ENCODE data around the gene HNRNPH1.
"Not testable (repeated sequence)": the region's sequence is repeated elsewhere in the genome, so short reads cannot be mapped to it uniquely, and the experiment has no call there.

DNA sequence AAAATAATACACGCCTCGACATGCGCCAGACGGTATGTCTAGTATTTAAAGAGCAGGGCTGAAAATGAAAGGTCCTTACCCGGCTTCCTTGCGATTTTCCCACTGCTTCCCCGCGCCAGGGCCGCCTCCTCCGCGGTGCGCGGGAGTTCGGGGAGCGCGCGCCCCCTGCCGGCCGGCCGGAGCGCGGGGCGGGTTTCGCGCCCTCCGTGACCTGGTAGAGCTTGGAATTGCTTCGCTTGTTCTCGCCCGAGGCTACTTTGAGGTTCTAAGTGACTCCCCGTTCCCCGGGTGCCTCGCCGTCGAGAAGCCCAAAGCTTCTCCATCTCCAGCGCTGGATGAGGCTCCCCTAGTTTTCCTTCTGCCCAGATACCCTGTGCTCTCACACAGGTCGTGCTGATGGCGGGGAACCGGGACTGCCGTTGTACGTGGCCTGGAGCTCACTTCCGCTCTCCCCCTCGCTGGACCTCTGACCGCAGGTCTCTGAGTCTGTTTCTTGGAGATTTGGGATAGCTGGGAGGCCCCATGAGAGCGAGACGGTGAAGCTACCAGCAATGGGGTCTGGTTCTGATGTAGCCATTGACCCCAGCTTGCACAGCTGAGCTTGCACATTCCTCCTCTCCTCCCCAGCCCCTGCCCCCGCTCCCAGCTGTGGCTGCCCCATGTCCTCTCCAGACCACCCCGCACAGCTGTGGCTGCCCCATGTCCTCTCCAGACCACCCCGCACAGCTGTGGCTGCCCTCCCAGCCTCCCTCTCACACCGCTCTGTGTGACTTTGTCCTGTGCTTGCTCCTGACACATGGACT, 11.1 kb upstream of the HNRNPH1 start:
- not testable (repeated sequence) for TF ChIP-seq SP1, HNF4G, JUND (IDR thresholded peaks at IDR 0.05)
- TF ChIP-seq, protein P1, sequence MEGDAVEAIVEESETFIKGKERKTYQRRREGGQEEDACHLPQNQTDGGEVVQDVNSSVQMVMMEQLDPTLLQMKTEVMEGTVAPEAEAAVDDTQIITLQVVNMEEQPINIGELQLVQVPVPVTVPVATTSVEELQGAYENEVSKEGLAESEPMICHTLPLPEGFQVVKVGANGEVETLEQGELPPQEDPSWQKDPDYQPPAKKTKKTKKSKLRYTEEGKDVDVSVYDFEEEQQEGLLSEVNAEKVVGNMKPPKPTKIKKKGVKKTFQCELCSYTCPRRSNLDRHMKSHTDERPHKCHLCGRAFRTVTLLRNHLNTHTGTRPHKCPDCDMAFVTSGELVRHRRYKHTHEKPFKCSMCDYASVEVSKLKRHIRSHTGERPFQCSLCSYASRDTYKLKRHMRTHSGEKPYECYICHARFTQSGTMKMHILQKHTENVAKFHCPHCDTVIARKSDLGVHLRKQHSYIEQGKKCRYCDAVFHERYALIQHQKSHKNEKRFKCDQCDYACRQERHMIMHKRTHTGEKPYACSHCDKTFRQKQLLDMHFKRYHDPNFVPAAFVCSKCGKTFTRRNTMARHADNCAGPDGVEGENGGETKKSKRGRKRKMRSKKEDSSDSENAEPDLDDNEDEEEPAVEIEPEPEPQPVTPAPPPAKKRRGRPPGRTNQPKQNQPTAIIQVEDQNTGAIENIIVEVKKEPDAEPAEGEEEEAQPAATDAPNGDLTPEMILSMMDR (IDR thresholded peaks at IDR 0.05; ENCODE audit: low read depth, low read length, missing input control) = not testable (repeated sequence)
- TF ChIP-seq, protein P2, sequence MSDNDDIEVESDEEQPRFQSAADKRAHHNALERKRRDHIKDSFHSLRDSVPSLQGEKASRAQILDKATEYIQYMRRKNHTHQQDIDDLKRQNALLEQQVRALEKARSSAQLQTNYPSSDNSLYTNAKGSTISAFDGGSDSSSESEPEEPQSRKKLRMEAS (IDR thresholded peaks at IDR 0.05) = not testable (repeated sequence)

Data from liver (tissue), 3 donors.